Psoas muscle (tissue), 8 donors: Measurements from ENCODE around the gene FUNDC2. TPM values are rescaled to one million over a fixed set of nuclear protein-coding genes. Genes with fewer than 3 reads are reported as not detected.
"Not testable (repeated sequence)": the region's sequence is repeated elsewhere in the genome, so short reads cannot be mapped to it uniquely, and the experiment has no call there.

Source experiments
- ATAC-seq, 4 donors: fragments of 200-7000 bp; cut with Tn5 transposase; one replicate each; pipeline ENCODE4 v1.9.1; 2020; ENCODE audit warnings: moderate library complexity in 3 of 4, mild to moderate bottlenecking in 2 of 4
- DNase-seq, 2 donors: peaks; one replicate each; pipeline ENCODE4 v3.0.0-alpha.2; 2020
- H3K27ac ChIP-seq: fragments of 200-600 bp; one replicate; pipeline ENCODE4 v1.8.0; 2022
- H3K27me3 ChIP-seq, 3 donors: fragments of 200-600 bp in 1 of 3; one replicate each; pipeline versions ENCODE4 v1.6.1 to v1.8.0; 2013 to 2022; ENCODE audit warnings: low read length in 2 of 3, mild to moderate bottlenecking in 2 of 3, moderate library complexity in 1 of 3; ENCODE audit not compliant: insufficient read depth in 3 of 3
- H3K36me3 ChIP-seq, 2 donors: fragments of 200-600 bp in 1 of 2; one replicate each; pipeline versions ENCODE4 v1.6.1 to v1.8.0; 2013 to 2022; ENCODE audit warnings: low read depth in 1 of 2, mild to moderate bottlenecking in 1 of 2, moderate library complexity in 1 of 2; ENCODE audit not compliant: insufficient read depth in 1 of 2
- H3K4me1 ChIP-seq: fragments of 200-600 bp; one replicate; pipeline ENCODE4 v1.8.0; 2022
- H3K4me3 ChIP-seq: fragments of 200-600 bp; one replicate; pipeline ENCODE4 v1.8.0; 2022; ENCODE audit warnings: mild to moderate bottlenecking
- H3K9me3 ChIP-seq: fragments of 200-600 bp; one replicate; pipeline ENCODE4 v1.8.0; 2022
- CTCF ChIP-seq: fragments of 200-600 bp; IDR thresholded peaks from one replicate; pipeline ENCODE4 v1.8.0; 2022; ENCODE audit warnings: antibody characterized with exemption
- WGBS, 3 donors: extraction: QIAGEN DNeasy Blood & Tissue Kit; methylation state at CpG; one replicate each; pipeline versions ENCODE4 v1.1.6 to v1.1.7; 2013; 5-methylcytosine and 5-hydroxymethylcytosine counted together
- intact Hi-C, 2 donors: fragments of 100-400 bp; cut with DNase I; formaldehyde crosslinking; loops; one replicate each; pipeline versions ENCODE4 v1.11.0 to v1.14.2; 2022
- polyA plus RNA-seq, 3 donors: library from polyadenylated mRNA; stranded (reverse); fragments of 200-250 nt; gene quantifications; one replicate each; pipeline ENCODE4 v1.2.3, GENCODE V29; 2013
- total RNA-seq, 4 donors: library from RNA; stranded (reverse); fragmentation: NEBNext Ultra II Directional in 2 of 4; extraction: Animal tissue kit (Norgen Biotek cat#: 25700) in 2 of 4; gene quantifications; one replicate each; pipeline versions ENCODE4 v1.2.1 to v1.2.4, GENCODE V29; 2021 to 2023
- donor health status: healthy with polysubstance abuse.
- donor health status: DM: no; HTN: no; CAD: no; lungs with moderate emphysema.
- donor health status: Bipolar disorder and iron deficiency.
- donor health status: healthy.
- donor health status: DM: yes; HTN: yes; CAD: no.
- donor health status: DM: no; HTN: no; CAD: no.
- donor health status: DM: no; HTN: no; CAD: no.
- donor health status: DM: yes; HTN: yes; CAD: no.

Gene FUNDC2
- total and polyA plus RNA-seq, 7 donors, result 258 to 441 (median 318) TPM

- Histone ChIP-seq H3K36me3 (no peaks in the 10 kb centered on the region), H3K9me3 (no peaks in the 10 kb centered on the region), H3K4me1 (no peaks in the 10 kb centered on the region), H3K4me3 (no peak overlapping the region), H3K27ac (no peak overlapping the region), H3K27me3 (no peaks in the 10 kb centered on the region)
- TF ChIP-seq CTCF, result no peak
- ATAC-seq (no peak), DNase-seq (no peak)
- intact Hi-C loops, result no loop called here
- WGBS, 3 donors, result 95 to 100% (median 98%) methylated on average over 1 of the region's 1 CpG
These were observed 35.2 kb upstream of the FUNDC2 start for GRCh38 chrX:154991476-154991875.

- no peak for TF ChIP-seq CTCF
- Histone ChIP-seq H3K27ac (no peak overlapping the region), H3K4me1 (no peaks in the 10 kb centered on the region), H3K9me3 (no peaks in the 10 kb centered on the region), H3K4me3 (no peak overlapping the region), H3K27me3 (no peaks in the 10 kb centered on the region), H3K36me3 (no peaks in the 10 kb centered on the region)
- intact Hi-C loops, result no loop called here
- ATAC-seq (no peak), DNase-seq (no peak)
- WGBS, 3 donors, result 63 to 100% (median 90%) methylated on average over 1 of the region's 1 CpG
These were observed 28.3 kb upstream of the FUNDC2 start for GRCh38 chrX:154998204-154998880.

GRCh38 chrX:155000841-155001240, 25.8 kb upstream of the FUNDC2 start:
- TF ChIP-seq CTCF, result no peak
- intact Hi-C loops, result no loop called here
- no peak overlapping the region for H3K27ac ChIP-seq
- 62 to 100% (median 93%) methylated on average over 1 of the region's 1 CpG for WGBS, 3 donors
- no peaks in the 10 kb centered on the region for H3K9me3 ChIP-seq
- H3K36me3 ChIP-seq, result no peaks in the 10 kb centered on the region
- no peaks in the 10 kb centered on the region for H3K27me3 ChIP-seq
- DNase-seq (no peak), ATAC-seq (no peak)
- no peaks in the 10 kb centered on the region for H3K4me1 ChIP-seq
- H3K4me3 ChIP-seq, result no peak overlapping the region

- Histone ChIP-seq H3K36me3 (no peaks in the 10 kb centered on the region), H3K9me3 (no peaks in the 10 kb centered on the region), H3K4me1 (no peaks in the 10 kb centered on the region), H3K4me3 (no peak overlapping the region), H3K27ac (no peak overlapping the region), H3K27me3 (no peaks in the 10 kb centered on the region)
- ATAC-seq, result no peak
- WGBS, 3 donors, result 79 to 95% (median 91%) methylated on average over 4 of the region's 4 CpGs
- intact Hi-C loops, result no loop called here
- TF ChIP-seq CTCF, result no peak
- no peak for DNase-seq
These were observed 24.8 kb upstream of the FUNDC2 start for GRCh38 chrX:155001873-155002272.

- 67 to 93% (median 91%) methylated on average over 2 of the region's 2 CpGs for WGBS, 3 donors
- Histone ChIP-seq H3K36me3 (no peaks in the 10 kb centered on the region), H3K4me3 (no peak overlapping the region), H3K27me3 (no peaks in the 10 kb centered on the region), H3K4me1 (no peaks in the 10 kb centered on the region), H3K27ac (no peak overlapping the region), H3K9me3 (no peaks in the 10 kb centered on the region)
- intact Hi-C loops, result no loop called here
- DNase-seq, result no peak
- ATAC-seq, result no peak
- no peak for TF ChIP-seq CTCF
These were observed 21.5 kb upstream of the FUNDC2 start for GRCh38 chrX:155005190-155005589.

GRCh38 chrX:155006379-155006778, 20.3 kb upstream of the FUNDC2 start:
- H3K36me3 ChIP-seq, intact Hi-C loops, H3K27me3 ChIP-seq, H3K4me1 ChIP-seq, DNase-seq, H3K4me3 ChIP-seq, H3K27ac ChIP-seq, ATAC-seq, H3K9me3 ChIP-seq: not testable (repeated sequence)
- no CpG with 5 or more reads among the region's 10 CpGs for WGBS, 3 donors

- H3K9me3 ChIP-seq, H3K27ac ChIP-seq, H3K36me3 ChIP-seq, DNase-seq, H3K4me3 ChIP-seq, H3K27me3 ChIP-seq, H3K4me1 ChIP-seq, intact Hi-C loops, ATAC-seq: not testable (repeated sequence)
- WGBS, 3 donors, result 42 to 47% (median 46%) methylated on average over 5 to 6 of the region's 11 CpGs
These were observed 19.6 kb upstream of the FUNDC2 start for GRCh38 chrX:155006913-155007671.
